GM21737 (cell line): Measurements from ENCODE around the gene SLC24A3.
"Not testable (repeated sequence)": the region's sequence is repeated elsewhere in the genome, so short reads cannot be mapped to it uniquely, and the experiment has no call there.

ENCODE experiments used
- ATAC-seq: cut with Tn5 transposase; IDR thresholded peaks from one replicate; pipeline ENCODE4 v1.9.1; 2021; ENCODE audit warnings: mild to moderate bottlenecking, moderate library complexity; ENCODE audit not compliant: unreplicated experiment

Gene SLC24A3

DNA sequence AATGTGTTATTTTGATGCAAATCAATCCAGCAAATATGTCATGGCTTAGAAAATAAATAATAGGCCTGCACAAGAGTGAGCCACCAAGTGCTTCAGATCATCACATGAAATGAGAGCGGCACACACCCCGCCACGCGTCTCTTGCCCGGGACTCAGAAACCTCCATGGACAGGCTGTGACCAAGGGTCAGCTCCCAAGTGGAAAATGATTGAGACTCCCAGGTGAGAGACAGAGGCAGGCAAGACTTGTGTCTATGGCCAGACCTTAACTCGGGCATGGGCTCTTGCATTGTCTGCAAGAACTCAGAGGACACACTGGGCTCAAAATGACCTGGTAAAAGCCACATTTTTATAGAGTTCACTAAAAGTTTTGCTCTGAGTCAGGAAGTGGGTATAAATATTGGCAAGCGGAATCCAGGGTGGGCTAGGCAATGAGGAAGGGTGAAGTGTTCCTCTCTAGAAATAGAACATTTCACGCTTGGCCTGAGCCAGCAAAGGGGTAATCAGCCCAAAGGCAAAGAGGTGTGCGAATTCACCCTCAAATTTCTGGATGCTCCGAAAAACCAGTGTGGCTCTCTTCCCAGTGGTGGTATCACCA, 514.9 kb downstream of the SLC24A3 start:
- no peak for ATAC-seq

DNA sequence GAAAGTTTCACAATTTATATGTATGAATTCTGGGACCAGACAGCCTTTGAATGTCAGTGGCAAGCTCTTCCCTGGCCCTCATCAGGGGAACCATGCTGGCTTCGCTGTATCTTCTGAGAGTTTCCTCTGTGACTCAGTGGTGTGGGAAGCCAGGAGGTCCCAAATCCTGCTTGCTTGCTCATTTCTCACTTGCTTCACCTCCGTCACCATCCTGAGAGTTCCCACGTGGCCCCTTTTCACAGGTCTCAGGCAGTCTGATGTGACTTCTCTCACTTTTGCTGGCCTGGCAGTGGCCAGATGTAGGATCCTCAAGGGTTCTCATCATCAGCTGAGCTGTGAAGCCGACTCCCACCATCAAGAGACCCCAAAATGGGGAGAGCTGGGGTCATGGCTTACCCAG, 517.2 kb downstream of the SLC24A3 start:
- no peak for ATAC-seq

- ATAC-seq: no peak
Observed at GRCh38 chr20:19730706-19731105, 518.3 kb downstream of the SLC24A3 start.

GRCh38 chr20:19734811-19735210, 522.4 kb downstream of the SLC24A3 start:
- ATAC-seq: no peak

DNA sequence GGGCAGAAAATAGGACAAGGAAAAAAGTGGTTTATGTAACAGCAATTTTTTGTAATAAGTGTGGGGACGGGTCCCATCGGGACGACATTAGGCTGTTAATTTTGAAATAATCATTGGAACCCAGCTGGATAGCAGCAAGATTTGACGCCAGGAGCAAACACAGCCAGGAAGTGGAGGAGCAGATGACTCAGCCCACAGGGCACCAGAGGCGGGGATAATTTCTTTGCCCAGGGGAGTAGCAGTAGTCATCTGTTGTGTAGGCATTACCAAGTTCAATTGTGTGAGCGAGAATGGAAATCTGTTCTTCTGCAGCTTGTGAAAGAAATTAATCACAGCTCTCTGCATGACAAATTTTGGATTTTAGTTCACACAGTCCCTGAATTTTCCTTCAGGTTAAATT, 523.0 kb downstream of the SLC24A3 start:
- ATAC-seq: no peak

GRCh38 chr20:19737025-19737424, 524.6 kb downstream of the SLC24A3 start:
- no peak for ATAC-seq

GRCh38 chr20:19738951-19739350, 526.5 kb downstream of the SLC24A3 start:
- ATAC-seq: no peak

DNA sequence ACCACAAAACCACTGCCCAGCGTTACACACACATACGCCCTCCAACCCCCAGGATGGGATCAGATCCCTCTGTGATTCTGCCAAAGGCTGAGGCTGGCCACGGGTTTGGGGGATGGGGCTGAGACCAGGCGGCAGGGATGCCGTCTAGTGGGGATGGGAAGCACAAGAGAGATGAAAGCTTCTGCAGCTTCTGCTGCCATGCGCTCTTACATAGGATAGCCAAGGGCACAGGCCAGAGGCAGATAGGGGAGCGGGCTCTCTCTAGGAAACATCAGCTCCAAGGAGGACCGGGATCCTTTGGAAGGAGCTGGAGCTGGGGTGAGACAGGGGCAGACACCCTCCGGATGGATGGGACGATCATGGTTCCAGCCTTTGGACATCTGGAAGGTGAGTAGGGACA, 526.9 kb downstream of the SLC24A3 start:
- ATAC-seq: no peak

DNA sequence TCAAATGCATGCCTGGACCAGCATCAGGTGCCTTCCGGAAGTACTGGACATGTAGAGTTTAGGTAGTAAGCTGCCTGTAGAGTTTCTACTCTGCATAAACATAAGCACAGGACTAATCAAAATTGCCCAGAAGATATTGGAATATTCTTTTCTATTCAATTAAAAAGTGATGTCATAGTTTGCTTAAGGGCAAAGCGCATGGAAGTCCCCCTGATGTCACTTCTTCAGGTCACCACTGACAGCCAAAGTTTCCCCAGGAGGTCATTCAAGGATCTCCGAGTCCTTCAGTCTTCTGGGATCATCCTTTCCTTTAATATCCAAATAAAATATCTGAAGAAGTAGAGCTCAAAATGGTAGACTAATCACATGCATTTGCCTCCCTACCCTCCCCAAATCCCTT, 528.1 kb downstream of the SLC24A3 start:
- no peak for ATAC-seq

DNA sequence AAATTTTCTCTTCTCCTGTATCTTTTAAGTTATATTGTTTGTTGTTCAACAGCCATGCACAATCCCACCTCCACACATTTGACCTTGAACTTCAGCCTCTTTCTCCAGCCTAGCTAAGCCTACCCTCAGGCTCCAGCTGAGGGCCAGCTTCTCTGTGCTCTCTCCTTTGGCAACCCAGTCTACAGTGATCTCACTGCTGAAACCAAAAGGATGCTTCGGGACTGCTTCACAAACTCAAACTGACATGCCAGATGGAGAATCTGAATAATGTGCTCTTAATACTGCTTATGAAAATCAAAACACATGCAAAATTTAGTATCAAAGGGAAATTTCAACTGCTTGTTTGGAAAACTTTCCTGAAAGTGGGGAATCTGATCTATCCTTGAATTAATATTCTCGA, 529.5 kb downstream of the SLC24A3 start:
- no peak for ATAC-seq

- no peak for ATAC-seq
Observed at GRCh38 chr20:19742974-19743639, 530.7 kb downstream of the SLC24A3 start.

- ATAC-seq: no peak
Observed at GRCh38 chr20:19743640-19743995, 531.2 kb downstream of the SLC24A3 start.

DNA sequence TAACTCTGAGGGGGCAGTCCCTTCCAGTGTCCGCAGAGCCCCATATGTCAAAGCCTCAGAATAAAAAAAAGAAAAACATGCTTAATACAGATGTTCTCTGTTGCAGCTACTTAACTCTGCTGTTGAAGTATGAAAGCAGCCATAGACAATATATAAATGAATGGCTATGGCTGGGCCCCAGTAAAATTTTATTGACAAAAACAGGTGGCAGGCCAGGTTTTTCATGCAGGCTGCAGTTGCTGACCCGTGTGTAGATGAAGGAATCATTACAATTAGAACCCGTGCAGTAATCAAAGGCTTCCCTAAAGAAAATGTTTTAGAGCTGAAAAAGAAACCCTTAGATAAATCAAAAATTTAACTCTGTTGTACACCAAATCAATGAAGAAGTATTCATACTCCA, 532.7 kb downstream of the SLC24A3 start:
- ATAC-seq: no peak

- no peak for ATAC-seq
Observed at GRCh38 chr20:19745584-19745983, 533.1 kb downstream of the SLC24A3 start.

DNA sequence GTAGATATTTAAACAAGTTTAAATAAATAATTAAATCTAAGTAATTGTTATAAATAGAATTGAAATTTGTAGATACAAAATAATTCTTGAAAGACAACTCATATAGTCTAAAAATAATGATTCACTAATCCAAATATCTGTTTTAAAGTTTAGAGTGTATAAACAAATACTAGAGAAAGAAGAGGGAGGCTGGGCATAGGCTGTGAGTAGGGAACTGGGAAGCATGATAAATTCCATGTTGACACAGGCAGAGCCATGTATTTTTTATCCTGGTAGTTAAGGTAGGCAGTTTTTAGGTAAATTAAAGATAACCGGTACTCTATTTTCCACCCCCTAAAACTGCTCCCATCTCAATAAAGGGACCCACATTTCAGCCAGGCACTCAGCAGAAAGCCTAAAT, 534.0 kb downstream of the SLC24A3 start:
- no peak for ATAC-seq

DNA sequence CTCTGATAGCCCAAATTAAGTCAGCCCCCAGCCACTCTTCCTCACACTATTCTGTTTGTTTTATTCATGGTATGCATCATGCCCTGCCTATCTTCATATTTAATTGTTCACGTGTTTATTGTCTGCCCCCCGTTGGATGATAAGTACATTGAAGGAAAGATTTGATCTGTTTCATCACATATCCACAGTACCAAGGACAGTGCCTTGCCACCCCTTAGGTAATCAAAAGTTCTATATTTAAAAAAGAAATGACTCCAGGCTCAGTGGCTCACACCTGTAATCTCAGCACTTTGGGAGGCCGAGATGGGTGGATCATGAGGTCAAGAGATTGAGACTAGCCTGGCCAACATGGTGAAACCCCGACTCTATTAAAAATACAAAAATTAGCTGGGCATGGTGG, 535.5 kb downstream of the SLC24A3 start:
- no peak for ATAC-seq

- ATAC-seq: no peak
Observed at GRCh38 chr20:19748681-19749080, 536.2 kb downstream of the SLC24A3 start.

- no peak for ATAC-seq
Observed at GRCh38 chr20:19749618-19750071, 537.2 kb downstream of the SLC24A3 start.

- no peak for ATAC-seq
Observed at GRCh38 chr20:19750101-19750606, 537.7 kb downstream of the SLC24A3 start.

GRCh38 chr20:19750907-19751636, 538.6 kb downstream of the SLC24A3 start:
- no peak for ATAC-seq

DNA sequence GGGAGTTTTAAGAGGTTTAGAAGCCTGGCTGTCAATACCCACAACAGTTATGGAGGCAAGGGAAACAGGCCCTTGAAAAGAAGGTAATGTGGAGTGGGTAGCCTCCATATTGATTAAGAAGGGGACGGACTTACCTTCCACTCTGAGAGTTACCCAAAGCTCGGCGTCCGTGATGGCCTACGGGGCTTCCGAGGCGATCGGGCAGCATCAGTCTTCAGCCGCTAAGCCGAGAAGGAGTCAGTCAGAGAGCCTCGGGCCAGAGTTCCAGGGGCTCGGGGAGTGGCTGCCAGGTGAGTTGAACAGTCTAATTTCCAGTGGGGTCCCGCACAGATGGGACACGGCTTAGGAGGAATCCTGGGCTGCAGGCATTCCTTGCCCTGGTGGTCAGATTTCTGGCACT, 541.8 kb downstream of the SLC24A3 start:
- not testable (repeated sequence) for ATAC-seq
